G401.6 (cell line): ENCODE results near the gene SAMD4B.

ENCODE experiments used
- FAIRE-seq: peaks from 2 replicates; lab custom pipeline; 2012; peaks lifted over from hg19 to GRCh38; lab: Jason Lieb, UNC

Gene SAMD4B

GRCh38 chr19:39427707-39428106 is 85.5 kb downstream of the SAMD4B start:
- FAIRE-seq, result no peak

GRCh38 chr19:39428283-39429112 is 86.3 kb downstream of the SAMD4B start:
- FAIRE-seq, result peak; percentile 92

- peak; percentile 99 for FAIRE-seq
These were observed 88.7 kb downstream of the SAMD4B start for GRCh38 chr19:39430675-39431593.

GRCh38 chr19:39432677-39433025 is 90.4 kb downstream of the SAMD4B start:
- FAIRE-seq, result no peak

DNA sequence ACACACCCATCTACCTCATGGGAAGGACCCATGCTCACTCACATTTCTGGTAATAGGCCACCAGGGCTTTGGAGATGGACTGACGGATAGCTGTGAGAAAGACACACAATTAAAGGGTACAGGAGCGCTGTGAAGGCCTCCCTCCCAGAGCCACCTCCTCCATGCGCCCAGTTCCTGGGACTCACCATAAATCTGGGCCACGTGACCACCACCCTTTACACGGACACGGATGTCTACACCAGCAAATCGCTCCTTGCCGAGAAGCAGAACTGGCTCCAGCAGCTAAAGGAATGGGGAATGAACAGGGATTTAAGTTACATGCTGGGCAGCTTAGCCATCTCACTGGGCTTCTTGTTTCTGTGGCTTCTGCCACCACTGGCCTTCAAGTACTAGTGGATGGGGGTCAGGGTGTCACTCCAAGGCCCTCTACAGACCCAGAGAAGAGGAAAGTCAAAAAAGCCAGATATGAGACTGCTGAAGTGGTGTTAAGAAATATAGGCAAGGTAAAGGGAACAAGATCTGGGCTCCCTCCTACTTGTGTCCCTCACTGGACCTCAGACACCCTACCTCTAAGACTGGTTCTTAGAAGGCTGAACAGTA is 91.4 kb downstream of the SAMD4B start:
- FAIRE-seq, result no peak

- no peak for FAIRE-seq
These were observed 92.2 kb downstream of the SAMD4B start for GRCh38 chr19:39434123-39435076.
